ENCODE results near the gene MMS19. TPM values are rescaled to one million over a fixed set of nuclear protein-coding genes. Genes with fewer than 3 reads are reported as not detected.

Gene MMS19, protein sequence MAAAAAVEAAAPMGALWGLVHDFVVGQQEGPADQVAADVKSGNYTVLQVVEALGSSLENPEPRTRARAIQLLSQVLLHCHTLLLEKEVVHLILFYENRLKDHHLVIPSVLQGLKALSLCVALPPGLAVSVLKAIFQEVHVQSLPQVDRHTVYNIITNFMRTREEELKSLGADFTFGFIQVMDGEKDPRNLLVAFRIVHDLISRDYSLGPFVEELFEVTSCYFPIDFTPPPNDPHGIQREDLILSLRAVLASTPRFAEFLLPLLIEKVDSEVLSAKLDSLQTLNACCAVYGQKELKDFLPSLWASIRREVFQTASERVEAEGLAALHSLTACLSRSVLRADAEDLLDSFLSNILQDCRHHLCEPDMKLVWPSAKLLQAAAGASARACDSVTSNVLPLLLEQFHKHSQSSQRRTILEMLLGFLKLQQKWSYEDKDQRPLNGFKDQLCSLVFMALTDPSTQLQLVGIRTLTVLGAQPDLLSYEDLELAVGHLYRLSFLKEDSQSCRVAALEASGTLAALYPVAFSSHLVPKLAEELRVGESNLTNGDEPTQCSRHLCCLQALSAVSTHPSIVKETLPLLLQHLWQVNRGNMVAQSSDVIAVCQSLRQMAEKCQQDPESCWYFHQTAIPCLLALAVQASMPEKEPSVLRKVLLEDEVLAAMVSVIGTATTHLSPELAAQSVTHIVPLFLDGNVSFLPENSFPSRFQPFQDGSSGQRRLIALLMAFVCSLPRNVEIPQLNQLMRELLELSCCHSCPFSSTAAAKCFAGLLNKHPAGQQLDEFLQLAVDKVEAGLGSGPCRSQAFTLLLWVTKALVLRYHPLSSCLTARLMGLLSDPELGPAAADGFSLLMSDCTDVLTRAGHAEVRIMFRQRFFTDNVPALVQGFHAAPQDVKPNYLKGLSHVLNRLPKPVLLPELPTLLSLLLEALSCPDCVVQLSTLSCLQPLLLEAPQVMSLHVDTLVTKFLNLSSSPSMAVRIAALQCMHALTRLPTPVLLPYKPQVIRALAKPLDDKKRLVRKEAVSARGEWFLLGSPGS
- total RNA-seq, result 10 to 100 TPM; 34.3 to 63.8 TPM
- 10 to 100 TPM; 16.2 to 73.4 TPM for polyA plus RNA-seq
- long read RNA-seq, donor 1, partial matches to known transcripts, result 21 of 64 reads
- long read RNA-seq, donor 1, other reads (novel, unspliced or antisense), result 42 of 64 reads
- long read RNA-seq, donor 2, transcript MMS19-209 (31 exons, 3,797 nt), result major isoform, 5 of 49 reads
- long read RNA-seq, donor 2, partial matches to known transcripts, result 5 of 49 reads
- long read RNA-seq, donor 2, other reads (novel, unspliced or antisense), result 39 of 49 reads

GRCh38 chr10:97498076-97498840 lies at the start of gene MMS19:
Gene MMS19, minus strand, starts transcription at chr10:97498422. Its CDS starts 38 bp downstream, at chr10:97498384.
- Histone ChIP-seq H3K4me1 (ENCODE audit: control insufficient read depth in 1 of 2, insufficient read depth in 2 of 2, low read length in 2 of 2) (peaks cover under 1 to 7% of the 10 kb centered on the region in 2 donors), H3K4me3 (ENCODE audit: low read length in 2 of 2) (peak within 1 kb of the TSS; percentile 65 to 73), H3K27ac (ENCODE audit: low read depth in 1 of 2, low read length in 2 of 2) (peak within 1 kb of the TSS; percentile 36 to 85), H3K9me3 (ENCODE audit: control insufficient read depth, low read length) (no peaks in the 10 kb centered on the region), H3K36me3 (ENCODE audit: control insufficient read depth in 1 of 2, insufficient read depth in 2 of 2, low read length in 1 of 2) (no peaks in the 10 kb centered on the region), H3K27me3 (ENCODE audit: control insufficient read depth in 1 of 2, insufficient read depth in 2 of 2, low read length in 1 of 2) (no peaks in the 10 kb centered on the region)
- ATAC-seq (ENCODE audit: low FRiP score) (peak; percentile 98), DNase-seq (peak; percentile 100)
- 1% methylated on average over 61 to 73 of the region's 73 CpGs for WGBS, 2 donors
- intact Hi-C loops (cut with DNase I), result loop anchor here (2.0 to 10.0 kb wide), 4 partner anchors 43 to 161 kb away; partner anchors contain the start of genes EXOSC1 (in 1 of the 2) and ZDHHC16 (in 1 of the 2)

GRCh38 chr10:97547962-97548361 lies 49.7 kb upstream of the MMS19 start:
- WGBS, 2 donors, result 40 to 45% methylated on average over 4 of the region's 4 CpGs
- no peak overlapping the region for H3K27ac ChIP-seq (ENCODE audit: low read depth in 1 of 2, low read length in 2 of 2)
- no peaks in the 10 kb centered on the region for H3K9me3 ChIP-seq (ENCODE audit: control insufficient read depth, low read length)
- intact Hi-C loops (cut with DNase I), result no loop called here
- peaks cover 0 to under 1% of the 10 kb centered on the region in 2 donors for H3K4me1 ChIP-seq (ENCODE audit: control insufficient read depth in 1 of 2, insufficient read depth in 2 of 2, low read length in 2 of 2)
- no peaks in the 10 kb centered on the region for H3K27me3 ChIP-seq (ENCODE audit: control insufficient read depth in 1 of 2, insufficient read depth in 2 of 2, low read length in 1 of 2)
- ATAC-seq (ENCODE audit: low FRiP score) (no peak), DNase-seq (no peak)
- H3K4me3 ChIP-seq (ENCODE audit: low read length in 2 of 2), result no peak overlapping the region
- no peaks in the 10 kb centered on the region for H3K36me3 ChIP-seq (ENCODE audit: control insufficient read depth in 1 of 2, insufficient read depth in 2 of 2, low read length in 1 of 2)

DNA sequence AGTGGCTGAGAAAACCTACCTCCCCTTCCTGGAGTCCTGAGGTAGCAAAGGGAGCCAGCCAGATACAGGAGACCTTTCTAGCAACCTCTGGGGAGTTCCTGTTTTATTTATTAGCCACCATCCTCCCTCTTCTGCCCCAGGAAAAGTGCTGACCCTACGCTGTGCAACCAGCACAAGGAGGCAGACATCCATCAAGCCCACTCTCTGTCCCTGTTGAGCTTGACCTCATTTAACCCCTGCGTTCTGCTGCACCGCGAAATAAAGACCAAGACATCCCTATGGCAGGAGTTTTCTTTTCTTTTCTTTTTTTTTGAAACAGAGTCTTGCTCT lies 49.0 kb upstream of the MMS19 start:
- H3K4me1 ChIP-seq (ENCODE audit: control insufficient read depth in 1 of 2, insufficient read depth in 2 of 2, low read length in 2 of 2), result peaks cover 0 to 5% of the 10 kb centered on the region in 2 donors
- no peaks in the 10 kb centered on the region for H3K27me3 ChIP-seq (ENCODE audit: control insufficient read depth in 1 of 2, insufficient read depth in 2 of 2, low read length in 1 of 2)
- H3K4me3 ChIP-seq (ENCODE audit: low read length in 2 of 2), result no peak overlapping the region
- H3K9me3 ChIP-seq (ENCODE audit: control insufficient read depth, low read length), result no peaks in the 10 kb centered on the region
- ATAC-seq (ENCODE audit: low FRiP score) (no peak), DNase-seq (peak in 1 of 2 donors; percentile 3)
- intact Hi-C loops (cut with DNase I), result no loop called here
- no peaks in the 10 kb centered on the region for H3K36me3 ChIP-seq (ENCODE audit: control insufficient read depth in 1 of 2, insufficient read depth in 2 of 2, low read length in 1 of 2)
- H3K27ac ChIP-seq (ENCODE audit: low read depth in 1 of 2, low read length in 2 of 2), result no peak overlapping the region
- 65% methylated on average over 4 of the region's 4 CpGs for WGBS, 2 donors

- Histone ChIP-seq H3K4me1 (ENCODE audit: control insufficient read depth in 1 of 2, insufficient read depth in 2 of 2, low read length in 2 of 2) (peaks cover 0 to 5% of the 10 kb centered on the region in 2 donors), H3K4me3 (ENCODE audit: low read length in 2 of 2) (no peak overlapping the region), H3K36me3 (ENCODE audit: control insufficient read depth in 1 of 2, insufficient read depth in 2 of 2, low read length in 1 of 2) (no peaks in the 10 kb centered on the region), H3K27ac (ENCODE audit: low read depth in 1 of 2, low read length in 2 of 2) (no peak overlapping the region), H3K27me3 (ENCODE audit: control insufficient read depth in 1 of 2, insufficient read depth in 2 of 2, low read length in 1 of 2) (no peaks in the 10 kb centered on the region), H3K9me3 (ENCODE audit: control insufficient read depth, low read length) (no peaks in the 10 kb centered on the region)
- ATAC-seq (ENCODE audit: low FRiP score) (no peak), DNase-seq (peak in 1 of 2 donors; percentile 32)
- intact Hi-C loops (cut with DNase I), result no loop called here
- 63 to 71% methylated on average over 18 of the region's 18 CpGs for WGBS, 2 donors
Measured at GRCh38 chr10:97546456-97547270, 48.4 kb upstream of the MMS19 start.

DNA sequence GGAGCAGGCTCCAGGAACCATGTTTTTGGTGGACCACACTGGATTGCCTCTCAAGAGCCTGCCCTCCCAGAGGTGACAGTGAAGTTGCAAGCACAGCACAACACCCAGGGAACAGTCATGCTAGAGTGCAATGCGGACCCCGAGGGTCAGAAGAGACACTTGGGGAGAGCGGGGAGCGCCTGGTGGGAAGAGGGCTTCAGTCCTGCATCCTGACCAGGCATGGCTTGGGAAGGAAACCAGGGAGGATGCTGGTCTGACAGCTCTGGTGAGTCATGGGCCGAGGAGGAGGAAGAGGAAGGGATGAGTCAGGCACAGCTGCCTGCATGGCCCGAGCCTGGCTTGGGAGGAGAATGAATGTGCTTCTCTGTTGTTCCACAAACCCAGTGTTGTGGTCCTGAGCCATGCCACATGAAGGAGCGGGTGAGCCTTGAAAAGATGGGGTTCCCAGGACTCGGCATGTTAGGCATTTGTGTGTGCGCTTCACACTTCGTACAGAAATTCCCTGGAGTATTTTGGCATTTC lies 44.9 kb upstream of the MMS19 start:
- WGBS, 2 donors, result 30 to 33% methylated on average over 10 of the region's 10 CpGs
- peaks cover 2 to 5% of the 10 kb centered on the region in 2 donors for H3K4me1 ChIP-seq (ENCODE audit: control insufficient read depth in 1 of 2, insufficient read depth in 2 of 2, low read length in 2 of 2)
- intact Hi-C loops (cut with DNase I), result loop anchor here in 1 of 2 donors (2.0 kb wide), 1 partner anchor 44 kb away; the partner anchor contains the start of genes MMS19 and UBTD1
- ATAC-seq (ENCODE audit: low FRiP score) (peak; percentile 92), DNase-seq (peak; percentile 92 to 93)
- no peak overlapping the region for H3K4me3 ChIP-seq (ENCODE audit: low read length in 2 of 2)
- no peaks in the 10 kb centered on the region for H3K36me3 ChIP-seq (ENCODE audit: control insufficient read depth in 1 of 2, insufficient read depth in 2 of 2, low read length in 1 of 2)
- peak overlapping the region; percentile 94 to 97 for H3K27ac ChIP-seq (ENCODE audit: low read depth in 1 of 2, low read length in 2 of 2)
- H3K27me3 ChIP-seq (ENCODE audit: control insufficient read depth in 1 of 2, insufficient read depth in 2 of 2, low read length in 1 of 2), result no peaks in the 10 kb centered on the region
- no peaks in the 10 kb centered on the region for H3K9me3 ChIP-seq (ENCODE audit: control insufficient read depth, low read length)

DNA sequence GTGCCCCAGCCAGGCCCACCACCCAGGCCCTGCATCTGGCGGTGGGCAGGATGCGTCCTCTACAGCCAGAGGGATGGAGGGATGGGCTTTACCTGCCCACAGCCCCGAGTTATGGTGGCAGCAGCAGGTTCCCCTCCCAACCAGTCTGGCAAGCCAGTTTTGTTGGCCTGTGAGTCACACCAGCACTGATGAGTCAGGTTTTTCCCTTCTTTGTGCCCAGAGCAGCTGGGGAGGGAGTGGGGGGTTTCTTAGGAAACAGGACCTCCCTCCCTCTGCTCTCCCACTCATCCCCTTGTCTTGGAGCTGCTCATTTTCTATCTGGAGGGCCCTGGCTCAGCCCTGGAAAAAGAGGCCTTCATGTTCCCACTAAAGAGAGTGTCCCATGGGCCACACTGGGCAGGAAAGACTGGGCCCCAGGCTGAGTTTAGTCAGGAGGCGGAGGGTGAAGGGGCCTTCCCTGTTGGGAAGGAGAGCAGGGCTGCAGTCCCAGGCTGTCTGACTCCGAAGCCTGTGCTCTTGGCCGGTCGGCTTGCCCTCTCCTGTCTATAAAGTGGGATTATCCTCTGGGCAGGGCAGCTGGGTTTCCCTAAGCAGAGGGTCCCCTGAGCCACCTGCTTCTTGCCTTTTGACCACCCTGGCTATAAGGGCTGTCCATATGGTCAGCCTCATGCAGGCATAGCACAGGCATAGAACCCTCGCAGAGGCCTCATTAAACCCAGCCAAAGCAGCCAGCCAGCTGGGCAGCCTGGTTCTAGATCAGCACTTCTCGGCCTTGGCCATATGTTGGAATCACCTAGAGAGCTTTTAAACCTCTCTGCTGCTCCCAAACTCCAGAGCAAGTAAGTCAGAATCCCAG lies 44.2 kb upstream of the MMS19 start:
- DNase-seq (peak; percentile 88 to 89), ATAC-seq (ENCODE audit: low FRiP score) (peak; percentile 89)
- no peak overlapping the region for H3K4me3 ChIP-seq (ENCODE audit: low read length in 2 of 2)
- H3K4me1 ChIP-seq (ENCODE audit: control insufficient read depth in 1 of 2, insufficient read depth in 2 of 2, low read length in 2 of 2), result peaks cover 2 to 5% of the 10 kb centered on the region in 2 donors
- peak overlapping the region; percentile 94 to 97 for H3K27ac ChIP-seq (ENCODE audit: low read depth in 1 of 2, low read length in 2 of 2)
- WGBS, 2 donors, result 10 to 17% methylated on average over 9 of the region's 9 CpGs
- no peaks in the 10 kb centered on the region for H3K27me3 ChIP-seq (ENCODE audit: control insufficient read depth in 1 of 2, insufficient read depth in 2 of 2, low read length in 1 of 2)
- H3K9me3 ChIP-seq (ENCODE audit: control insufficient read depth, low read length), result no peaks in the 10 kb centered on the region
- intact Hi-C loops (cut with DNase I), result loop anchor here in 1 of 2 donors (2.0 kb wide), 1 partner anchor 44 kb away; the partner anchor contains the start of genes MMS19 and UBTD1
- no peaks in the 10 kb centered on the region for H3K36me3 ChIP-seq (ENCODE audit: control insufficient read depth in 1 of 2, insufficient read depth in 2 of 2, low read length in 1 of 2)

Measured in aorta (tissue), 5 donors.